Breast epithelium (tissue), 3 donors: ENCODE data around the gene KRTAP4-3.
"Not testable (repeated sequence)": the region's sequence is repeated elsewhere in the genome, so short reads cannot be mapped to it uniquely, and the experiment has no call there.

Experiments
- CTCF ChIP-seq, 3 donors: fragments of 450-650 bp; IDR thresholded peaks; one replicate each; pipeline ENCODE4 v1.5.1; 2016 to 2017; ENCODE audit warnings: antibody characterized with exemption in 3 of 3, mild to moderate bottlenecking in 3 of 3, moderate library complexity in 3 of 3
- POLR2A ChIP-seq: fragments of 450-650 bp; IDR thresholded peaks from one replicate; pipeline ENCODE4 v1.6.1; 2016; ENCODE audit warnings: antibody characterized with exemption, mild to moderate bottlenecking, moderate library complexity
- POLR2AphosphoS5 ChIP-seq, 3 donors: sonication (generic); formaldehyde crosslinking; IDR thresholded peaks; one replicate each; pipeline ENCODE4 v1.6.1; 2017; ENCODE audit warnings: antibody characterized with exemption in 3 of 3

- not testable (repeated sequence) for TF ChIP-seq CTCF (IDR thresholded peaks at IDR 0.05); POLR2A; POLR2AphosphoS5 (IDR thresholded peaks at IDR 0.05)
Observed at GRCh38 chr17:41189837-41190318, 21.9 kb upstream of the KRTAP4-3 start, which contains the start of gene KRTAP9-1.
